EH (cell line): Measurements from ENCODE around the gene GAREM2.

ENCODE experiments used
- DNase-seq: peaks from one replicate; pipeline ENCODE4 v3.0.0-alpha.2; 2015; ENCODE audit warnings: low read depth

The GAREM2 gene

GRCh38 chr2:26172871-26173775 is at the start of gene GAREM2:
Gene GAREM2 (plus strand): TSS chr2:26173088. CDS start chr2:26173221, 133 bp downstream.
- DNase-seq = no peak

DNA sequence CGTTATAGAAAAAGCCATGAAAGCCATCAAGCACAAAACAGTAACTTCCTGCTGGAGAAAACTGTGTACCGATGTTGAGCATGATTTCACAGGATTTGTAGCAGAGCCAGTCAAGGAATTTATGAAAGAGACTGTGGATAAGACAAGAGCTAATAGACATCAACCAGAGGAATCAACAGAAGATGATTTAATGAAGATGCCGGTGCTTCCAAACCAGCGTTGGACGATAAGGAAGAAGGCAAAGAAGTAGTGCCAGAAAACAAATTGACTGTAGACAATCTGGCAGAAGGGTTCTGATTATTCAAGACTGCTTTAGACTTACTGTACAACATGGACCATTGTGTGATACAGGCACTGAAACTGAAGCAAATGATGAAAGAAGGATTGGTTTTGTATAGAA is 49.5 kb upstream of the GAREM2 start:
- no peak for DNase-seq

DNA sequence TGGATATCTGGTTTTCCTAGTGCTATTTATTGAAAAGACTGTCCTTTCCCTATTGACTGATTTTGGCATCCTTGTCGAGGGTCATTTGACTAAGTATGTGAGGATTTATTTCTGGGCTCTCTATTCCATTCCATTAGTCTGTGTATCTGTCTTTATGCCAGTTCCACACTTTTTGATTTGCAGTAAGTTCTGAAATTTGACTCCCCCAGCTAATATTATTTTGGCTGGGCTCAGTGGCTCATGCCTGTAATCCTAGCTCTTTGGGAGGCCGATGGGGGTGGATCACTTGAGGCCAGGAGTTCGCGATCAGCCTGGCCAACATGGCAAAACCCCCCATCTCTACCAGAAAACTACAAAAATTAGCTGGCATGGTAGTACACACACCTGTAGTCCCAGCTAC is 46.8 kb upstream of the GAREM2 start:
- DNase-seq = no peak

GRCh38 chr2:26128176-26128575 is 44.7 kb upstream of the GAREM2 start:
- no peak for DNase-seq

DNA sequence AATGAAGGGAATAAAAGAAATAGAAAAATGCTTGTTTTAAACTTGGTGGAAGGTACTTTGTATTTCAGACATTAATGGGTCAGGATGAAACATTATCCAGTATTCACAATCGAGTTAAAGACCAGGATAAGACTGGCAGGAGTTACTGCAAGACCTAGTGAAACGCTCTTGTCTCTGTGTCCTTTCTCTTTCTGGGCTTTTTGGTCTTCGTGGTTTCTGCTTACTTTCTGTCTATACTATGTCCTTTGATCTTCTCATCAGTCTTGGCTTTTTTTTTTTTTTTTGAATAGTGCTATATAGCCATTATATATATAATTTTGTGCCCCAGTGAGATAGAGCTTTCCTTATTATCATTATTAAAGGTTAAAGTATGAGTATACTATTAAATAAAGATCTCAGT is 42.1 kb upstream of the GAREM2 start:
- DNase-seq = no peak

DNA sequence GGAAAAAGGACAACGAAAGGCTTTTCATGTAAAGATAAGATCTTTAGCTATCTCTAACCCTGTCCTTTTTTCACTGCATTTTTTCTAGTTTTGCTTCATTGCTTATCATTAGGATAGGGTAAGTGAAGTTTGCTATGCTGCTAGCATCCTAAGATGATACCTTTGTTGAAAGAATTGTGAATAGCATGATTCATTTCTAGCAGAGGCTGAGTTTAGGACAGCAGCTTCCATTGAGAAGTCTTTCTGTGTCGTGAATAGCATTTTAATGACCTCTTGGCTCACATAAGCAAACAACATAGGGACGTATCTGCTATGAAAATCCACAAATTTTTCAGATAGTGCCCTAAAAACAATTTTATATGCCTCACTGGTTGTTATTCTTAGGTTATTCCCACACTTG is 36.4 kb upstream of the GAREM2 start:
- no peak for DNase-seq

DNA sequence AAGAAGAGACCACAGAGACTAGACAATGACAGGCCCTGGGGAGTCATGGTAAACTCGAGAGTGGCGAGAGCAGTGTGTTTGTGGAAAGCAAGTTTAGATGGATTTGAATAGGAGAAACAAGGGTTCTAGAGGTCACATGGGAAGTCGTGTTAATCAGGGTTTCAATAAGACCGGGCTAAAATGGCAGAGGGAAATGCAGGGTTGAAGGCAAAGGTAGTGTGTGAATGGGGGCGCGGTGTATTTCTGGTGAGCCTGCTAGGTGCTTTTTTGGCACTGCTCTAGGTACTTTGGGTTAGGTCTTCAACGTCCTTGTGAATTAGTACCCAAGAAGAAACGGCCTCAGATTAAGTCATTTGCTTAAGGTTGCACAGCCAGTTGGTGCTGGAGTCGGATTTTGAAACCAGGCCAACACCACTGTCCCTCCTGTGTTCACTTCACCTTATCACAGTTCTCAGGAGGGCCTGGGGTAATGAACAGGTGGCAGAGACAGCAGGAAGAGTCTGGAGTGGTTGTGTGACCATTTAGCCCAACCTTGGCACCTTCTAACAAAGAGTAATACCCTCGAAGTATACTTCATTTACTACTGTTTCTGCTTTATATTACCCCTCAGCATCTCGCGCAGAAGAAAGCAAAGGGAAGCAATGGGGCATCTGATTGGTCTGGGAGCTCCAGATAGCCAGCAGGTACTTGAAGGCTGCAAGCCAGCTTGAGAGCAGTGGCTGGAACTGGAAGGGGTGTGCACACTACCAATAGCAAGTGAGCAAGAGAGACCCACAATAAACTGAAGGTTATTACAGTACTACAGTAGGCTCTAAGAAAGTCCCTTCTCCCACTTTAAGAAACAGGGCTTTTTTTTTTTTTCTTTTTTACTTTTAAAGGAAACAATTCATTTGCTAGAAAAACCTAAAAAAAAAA is 33.4 kb upstream of the GAREM2 start:
- no peak for DNase-seq

GRCh38 chr2:26141145-26141769 is 31.6 kb upstream of the GAREM2 start:
- no peak for DNase-seq

DNA sequence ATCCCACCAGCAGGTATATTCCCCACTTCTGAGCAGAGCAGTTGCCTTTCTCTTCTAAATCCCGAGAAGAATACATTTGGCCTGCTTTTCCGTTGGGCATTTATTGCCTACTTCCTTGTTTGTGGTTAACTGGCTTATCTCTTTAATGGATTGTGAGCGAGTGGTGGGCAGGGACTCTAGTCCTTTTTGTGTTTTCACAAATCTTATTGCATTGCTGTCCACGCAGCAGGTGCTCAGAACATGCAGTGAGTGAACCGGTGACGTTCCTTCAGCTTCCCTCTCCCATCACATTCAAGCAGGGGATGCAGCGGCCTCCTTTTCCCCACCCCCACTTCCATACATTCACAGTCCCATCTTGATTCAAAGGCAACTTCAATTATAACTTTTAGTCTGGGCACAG is 28.9 kb upstream of the GAREM2 start:
- DNase-seq = no peak

- DNase-seq = peak; percentile 69
These were observed 27.8 kb upstream of the GAREM2 start for GRCh38 chr2:26144953-26145680.

DNA sequence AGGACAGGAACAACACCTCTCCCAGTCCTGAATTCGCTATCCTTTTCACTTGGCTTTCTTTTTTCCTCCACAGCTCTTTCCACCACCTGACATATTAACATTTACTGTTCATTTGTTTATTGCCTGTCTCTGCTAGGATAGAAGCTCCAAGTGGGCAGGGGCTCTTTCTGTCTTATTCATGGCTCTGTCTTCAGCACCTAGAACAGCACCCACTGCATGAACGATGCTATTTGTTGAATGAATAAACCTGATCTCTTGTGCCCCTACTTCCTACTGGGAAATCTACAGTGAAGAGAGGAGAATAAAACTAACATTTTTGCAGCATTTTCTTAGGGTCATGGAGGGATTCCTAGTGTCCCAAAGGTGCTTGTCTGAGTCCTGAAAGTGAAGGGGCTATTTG is 24.4 kb upstream of the GAREM2 start:
- DNase-seq = peak; percentile 46

GRCh38 chr2:26150243-26150642 is 22.6 kb upstream of the GAREM2 start:
- DNase-seq = no peak

DNA sequence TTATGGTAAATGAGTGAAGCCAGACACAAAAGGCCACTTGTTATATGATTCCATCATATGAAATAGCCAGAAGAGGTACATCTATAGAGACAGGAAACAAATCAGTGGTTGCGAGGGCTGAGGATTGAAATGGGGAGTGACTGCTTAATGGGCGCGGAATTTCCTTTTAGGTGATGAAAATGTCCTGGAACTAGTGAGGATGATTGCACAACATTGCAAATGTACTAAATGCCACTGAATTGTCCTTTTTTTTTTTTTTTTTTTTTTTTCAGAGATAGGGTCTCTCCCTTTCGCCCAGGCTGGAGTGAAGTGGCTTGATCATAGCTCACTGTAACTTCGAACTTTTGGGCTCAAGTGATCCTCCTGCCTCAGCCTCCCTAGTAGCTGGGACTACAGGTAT is 15.3 kb upstream of the GAREM2 start:
- DNase-seq = no peak

DNA sequence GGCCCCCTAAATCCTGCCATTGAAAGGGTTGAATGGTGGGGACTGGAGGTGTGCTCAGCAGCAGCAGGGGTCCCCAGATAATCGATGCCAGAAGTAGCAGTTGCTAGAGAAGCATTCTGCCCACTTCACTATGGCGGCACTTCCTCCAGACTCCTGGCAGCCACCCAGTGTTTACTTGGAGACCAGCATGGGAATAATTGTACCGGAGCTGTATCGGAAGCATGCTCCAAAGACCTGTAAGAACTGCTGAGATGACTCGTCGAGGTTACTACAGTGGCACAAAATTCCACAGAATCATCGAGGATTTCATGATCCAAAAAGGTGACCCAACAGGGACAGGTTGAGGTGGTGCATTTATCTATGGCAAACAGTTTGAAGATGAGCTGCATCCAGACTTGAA is 11.0 kb upstream of the GAREM2 start:
- DNase-seq = no peak

GRCh38 chr2:26162963-26163362 is 9.9 kb upstream of the GAREM2 start:
- DNase-seq = no peak

GRCh38 chr2:26164231-26164630 is 8.7 kb upstream of the GAREM2 start:
- no peak for DNase-seq

DNA sequence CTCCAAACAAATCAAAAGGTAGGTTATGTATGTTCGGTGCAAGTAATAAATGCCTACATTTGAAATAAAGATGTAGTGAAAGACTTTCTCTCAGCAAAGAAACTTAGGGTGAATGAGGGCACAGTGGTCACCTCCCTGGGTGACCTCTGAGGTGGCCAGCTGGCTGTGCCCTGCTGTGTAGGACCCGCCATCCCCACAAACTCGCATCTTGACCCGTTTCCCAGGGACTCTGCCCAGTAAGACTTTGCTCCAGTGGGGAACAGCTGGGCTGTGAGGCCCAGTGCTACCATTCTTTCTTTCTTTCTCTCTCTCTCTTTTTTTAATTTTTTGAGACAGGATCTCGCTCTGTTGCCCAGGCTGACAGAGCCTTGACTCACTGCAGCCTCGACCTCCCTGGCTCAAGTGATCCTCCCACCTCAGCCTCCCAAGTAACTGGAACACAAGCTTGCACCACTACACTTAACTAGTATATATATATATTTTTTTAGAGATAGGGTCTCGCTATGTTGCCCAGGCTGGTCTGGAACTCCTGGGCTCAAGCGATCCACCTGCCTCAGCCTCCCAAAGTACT is 8.2 kb upstream of the GAREM2 start:
- no peak for DNase-seq

DNA sequence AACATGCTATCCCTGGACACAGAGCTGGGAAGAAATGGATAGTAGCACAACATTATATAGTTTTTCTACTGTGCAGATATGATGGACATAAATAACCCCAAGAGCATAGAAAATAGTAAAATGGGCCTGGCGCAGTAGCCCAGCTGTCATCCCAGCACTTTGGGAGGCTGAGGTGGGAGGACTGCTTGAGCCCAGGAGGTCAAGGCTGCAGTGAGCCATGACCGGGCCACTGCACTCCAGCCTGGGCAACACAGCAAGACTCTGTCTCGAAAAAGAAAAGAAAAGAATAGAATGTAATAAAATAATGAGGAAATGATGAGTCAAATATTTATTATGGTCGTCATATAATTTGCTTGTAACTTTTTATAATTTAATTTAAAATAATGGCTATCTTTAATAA is 7.5 kb upstream of the GAREM2 start:
- no peak for DNase-seq

GRCh38 chr2:26166541-26166940 is 6.3 kb upstream of the GAREM2 start:
- peak; percentile 28 for DNase-seq

- no peak for DNase-seq
These were observed 4.1 kb upstream of the GAREM2 start for GRCh38 chr2:26168785-26169184.

GRCh38 chr2:26169226-26169625 is 3.7 kb upstream of the GAREM2 start:
- no peak for DNase-seq
